Activated T-helper 2 cell treated with anti-CD3 and anti-CD28 coated beads, Interferon-gamma antibody, Interleukin-2, Interleukin-4, amounts not matched to agents 10 μg/mL and 5 μg/mL and 100 μg/mL, durations not matched to agents 14 hours and 24 hours and 36 hours (primary cell): ENCODE results near the gene ABCB4. TPM values are rescaled to one million over a fixed set of nuclear protein-coding genes. Genes with fewer than 3 reads are reported as not detected.
A peak's percentile ranks its signal among the peaks of the same experiment; 100 is the strongest.

Experiments
- DNase-seq: peaks from one replicate; pipeline ENCODE4 v3.0.0; 2021; ENCODE audit warnings: low spot score
- H3K27ac Mint-ChIP-seq: one replicate; pipeline ENCODE4 v1.8.0; 2021; ENCODE audit warnings: mixed read lengths
- H3K27me3 Mint-ChIP-seq: one replicate; pipeline ENCODE4 v1.8.0; 2021; ENCODE audit warnings: low read depth, mixed read lengths
- H3K36me3 Mint-ChIP-seq: one replicate; pipeline ENCODE4 v1.8.0; 2021; ENCODE audit warnings: low read depth, mixed read lengths
- H3K4me1 Mint-ChIP-seq: one replicate; pipeline ENCODE4 v1.8.0; 2021; ENCODE audit warnings: low read depth, mixed read lengths
- H3K4me3 Mint-ChIP-seq: one replicate; pipeline ENCODE4 v1.8.0; 2021; ENCODE audit warnings: low read depth, mild to moderate bottlenecking, moderate library complexity, mixed read lengths
- H3K9me3 Mint-ChIP-seq: one replicate; pipeline ENCODE4 v1.8.0; 2021; ENCODE audit warnings: mixed read lengths
- intact Hi-C: fragments of 100-400 bp; cut with micrococcal nuclease; formaldehyde crosslinking; loops from one replicate; pipeline ENCODE4 v1.15.1; 2023
- total RNA-seq: library from RNA; stranded (reverse); gene quantifications from 2 replicates; pipeline ENCODE4 v1.2.3, GENCODE V29; 2022

The ABCB4 gene
- total RNA-seq, 1 donor from 2014 or later = not detected

DNA sequence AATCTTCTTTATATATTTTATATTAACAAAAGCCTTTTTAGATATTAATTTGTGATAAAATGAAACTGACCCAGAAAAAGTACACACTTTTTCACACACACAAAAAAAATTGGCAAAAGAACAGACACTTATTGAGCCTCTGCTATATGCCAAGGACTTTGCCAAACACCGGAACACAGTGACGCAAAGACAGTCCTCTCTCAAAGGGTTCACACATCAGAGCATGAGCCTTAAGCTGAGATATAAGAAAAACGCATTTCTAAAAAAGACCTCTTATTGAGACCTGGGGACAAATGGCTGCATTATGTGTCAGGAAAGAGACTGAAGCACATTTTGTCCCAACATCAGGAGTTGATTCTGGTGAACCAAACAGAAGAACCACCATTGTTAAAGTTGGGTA lies 24.0 kb upstream of the ABCB4 start:
- H3K36me3 Mint-ChIP-seq = no peaks in the 10 kb centered on the region
- no peak overlapping the region for H3K4me3 Mint-ChIP-seq
- no peak overlapping the region for H3K27ac Mint-ChIP-seq
- no peak for DNase-seq
- H3K27me3 Mint-ChIP-seq = peaks cover 5% of the 10 kb centered on the region
- intact Hi-C loops = no loop called here
- H3K9me3 Mint-ChIP-seq = no peaks in the 10 kb centered on the region
- H3K4me1 Mint-ChIP-seq = no peaks in the 10 kb centered on the region

DNA sequence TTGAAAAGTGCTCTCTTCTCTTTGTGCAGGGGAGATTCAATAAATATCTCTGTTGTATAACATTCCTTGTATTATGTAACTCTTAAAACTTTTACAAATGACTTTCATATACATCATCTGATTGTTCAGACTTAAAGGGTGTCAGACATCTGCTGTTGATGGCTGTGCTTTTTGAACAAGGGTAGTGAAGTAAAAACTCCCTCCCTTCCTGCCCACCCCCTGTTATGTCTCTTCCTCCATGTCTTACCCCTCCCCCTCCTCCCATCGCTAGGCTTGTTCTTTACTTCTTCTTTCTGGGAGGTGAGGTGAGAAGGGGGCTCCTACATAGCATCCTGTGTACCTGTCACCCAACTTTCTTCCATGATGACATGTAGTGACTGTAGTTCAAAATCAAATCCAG lies 23.4 kb upstream of the ABCB4 start:
- H3K4me1 Mint-ChIP-seq = no peaks in the 10 kb centered on the region
- no peaks in the 10 kb centered on the region for H3K36me3 Mint-ChIP-seq
- intact Hi-C loops = no loop called here
- H3K27ac Mint-ChIP-seq = no peak overlapping the region
- no peak overlapping the region for H3K4me3 Mint-ChIP-seq
- H3K9me3 Mint-ChIP-seq = no peaks in the 10 kb centered on the region
- peaks cover 5% of the 10 kb centered on the region for H3K27me3 Mint-ChIP-seq
- DNase-seq = no peak

DNA sequence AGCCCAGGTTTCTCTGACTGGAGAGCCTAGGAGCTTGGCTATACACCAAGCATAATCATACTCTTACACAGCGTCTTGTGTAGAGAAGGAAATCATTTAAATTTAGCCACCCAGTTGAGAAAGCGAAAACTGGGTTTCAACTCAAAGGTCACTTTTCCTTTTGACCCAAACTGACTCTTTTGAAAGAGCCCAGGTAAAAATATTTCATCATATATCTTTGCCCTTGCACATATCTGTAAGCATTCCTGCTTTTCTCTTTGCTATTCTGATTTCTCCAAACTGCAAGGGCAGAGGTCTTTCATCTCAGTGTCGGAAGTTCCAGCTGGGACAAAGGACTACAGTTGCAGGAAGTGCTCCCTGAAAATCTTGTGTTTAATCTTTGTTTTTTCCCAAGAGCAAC lies 22.0 kb upstream of the ABCB4 start:
- Mint-ChIP-seq H3K4me3 (no peak overlapping the region), H3K4me1 (no peaks in the 10 kb centered on the region), H3K27me3 (peaks cover 5% of the 10 kb centered on the region), H3K9me3 (no peaks in the 10 kb centered on the region), H3K36me3 (no peaks in the 10 kb centered on the region), H3K27ac (no peak overlapping the region)
- DNase-seq = no peak
- intact Hi-C loops = no loop called here

DNA sequence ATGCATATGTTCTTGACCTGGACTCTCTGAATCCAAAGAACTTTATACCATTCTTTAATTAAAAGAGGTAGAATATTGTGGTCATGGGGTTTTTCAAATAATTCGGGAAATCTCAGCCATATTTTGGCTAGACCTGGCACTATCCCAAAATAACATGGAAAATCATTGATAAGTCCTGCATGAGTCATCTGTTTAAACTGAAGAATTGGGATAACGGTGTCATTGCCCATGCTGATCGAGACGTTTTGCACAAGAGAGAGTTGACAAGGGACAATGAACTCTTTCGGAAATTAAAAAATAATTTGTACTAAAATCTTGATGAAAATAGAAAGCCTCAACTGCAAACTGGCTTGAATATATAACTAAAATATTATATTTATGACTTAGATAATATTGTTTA lies 19.9 kb upstream of the ABCB4 start:
- Mint-ChIP-seq H3K4me3 (no peak overlapping the region), H3K4me1 (no peaks in the 10 kb centered on the region), H3K36me3 (no peaks in the 10 kb centered on the region), H3K27me3 (peaks cover 6% of the 10 kb centered on the region), H3K9me3 (no peaks in the 10 kb centered on the region), H3K27ac (no peak overlapping the region)
- no peak for DNase-seq
- intact Hi-C loops = no loop called here

DNA sequence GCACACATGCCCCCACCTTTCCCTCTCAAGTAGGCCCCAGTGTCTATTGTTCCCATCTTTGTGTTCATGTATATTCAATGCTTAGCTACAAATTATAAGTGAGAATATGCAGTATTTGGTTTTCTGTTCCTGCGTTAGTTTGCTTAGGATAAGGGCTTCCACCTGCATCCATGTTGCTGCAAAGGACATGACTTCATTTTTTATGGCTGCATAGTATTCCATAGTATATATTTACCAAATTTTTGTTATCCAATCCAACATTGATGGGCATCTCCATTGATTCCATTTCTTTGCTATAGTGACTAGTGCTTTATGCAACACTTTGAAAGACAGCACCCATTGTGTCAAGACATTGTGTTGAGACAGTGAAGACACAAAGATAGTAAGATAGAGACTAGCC lies 19.0 kb upstream of the ABCB4 start:
- Mint-ChIP-seq H3K27me3 (peaks cover 8% of the 10 kb centered on the region), H3K36me3 (no peaks in the 10 kb centered on the region), H3K4me1 (no peaks in the 10 kb centered on the region), H3K27ac (no peak overlapping the region), H3K4me3 (no peak overlapping the region), H3K9me3 (no peaks in the 10 kb centered on the region)
- DNase-seq = no peak
- intact Hi-C loops = no loop called here

DNA sequence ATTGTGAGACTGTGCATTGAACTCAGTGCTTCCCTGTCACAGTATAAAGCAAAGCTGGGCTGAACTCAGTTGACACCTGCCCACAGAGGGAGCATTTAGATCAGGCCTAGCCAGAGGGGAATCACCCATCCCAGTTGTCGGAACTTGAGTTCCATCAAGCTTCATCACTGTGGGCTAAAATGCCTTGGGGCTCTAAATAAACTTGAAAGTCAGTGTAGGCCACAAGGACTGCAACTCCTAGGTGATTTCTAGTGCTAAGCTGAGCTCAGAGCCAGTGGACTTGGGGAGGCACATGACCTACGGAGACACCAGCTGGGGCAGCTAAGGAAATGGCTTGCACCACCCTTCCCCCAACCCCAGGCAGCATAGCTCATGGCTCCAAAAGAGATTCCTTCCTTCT lies 7.7 kb upstream of the ABCB4 start:
- no peak for DNase-seq
- H3K27ac Mint-ChIP-seq = no peak overlapping the region
- H3K36me3 Mint-ChIP-seq = no peaks in the 10 kb centered on the region
- H3K27me3 Mint-ChIP-seq = peaks cover 8% of the 10 kb centered on the region
- no peaks in the 10 kb centered on the region for H3K4me1 Mint-ChIP-seq
- no peak overlapping the region for H3K4me3 Mint-ChIP-seq
- intact Hi-C loops = no loop called here
- no peaks in the 10 kb centered on the region for H3K9me3 Mint-ChIP-seq

DNA sequence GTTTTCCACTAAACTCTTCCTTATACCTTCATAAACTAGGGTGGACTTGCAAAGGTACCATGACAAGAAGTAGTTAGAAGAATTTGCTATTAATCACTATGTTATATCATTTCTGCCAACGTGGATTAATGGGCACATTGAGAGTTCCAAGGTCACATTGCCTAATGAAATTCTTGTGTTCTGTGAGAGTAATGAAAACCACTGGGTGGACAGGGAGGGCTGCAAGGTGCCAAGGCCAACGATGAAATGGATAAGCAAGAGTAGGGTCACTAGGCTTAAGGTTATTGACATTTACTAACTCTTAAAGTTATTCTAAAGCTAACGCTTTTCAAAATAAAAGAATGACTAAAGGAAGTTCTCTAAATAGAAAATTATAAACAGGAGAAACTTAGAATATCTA lies 6.6 kb upstream of the ABCB4 start:
- peaks cover 5% of the 10 kb centered on the region for H3K27me3 Mint-ChIP-seq
- DNase-seq = no peak
- H3K9me3 Mint-ChIP-seq = no peaks in the 10 kb centered on the region
- H3K36me3 Mint-ChIP-seq = no peaks in the 10 kb centered on the region
- H3K4me1 Mint-ChIP-seq = no peaks in the 10 kb centered on the region
- no peak overlapping the region for H3K4me3 Mint-ChIP-seq
- no peak overlapping the region for H3K27ac Mint-ChIP-seq
- intact Hi-C loops = no loop called here

DNA sequence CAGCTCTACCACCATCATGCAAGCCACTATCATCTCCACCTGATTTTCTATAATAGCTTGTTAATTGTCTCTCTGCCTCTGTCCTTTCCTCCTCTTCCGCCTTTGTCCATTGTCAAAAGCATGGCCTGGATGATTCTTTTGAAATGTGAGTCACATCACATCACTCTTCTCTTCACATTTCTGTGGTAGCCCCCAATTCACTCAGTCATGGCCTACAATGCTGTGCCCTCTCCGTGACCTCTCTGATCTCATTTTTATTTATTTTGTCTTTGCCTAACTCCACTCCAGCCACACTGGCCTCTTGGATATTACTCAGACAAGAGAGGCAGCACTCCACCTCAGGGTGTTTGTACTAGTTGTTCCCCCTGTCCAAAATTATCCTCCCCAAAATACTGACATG lies 4.9 kb upstream of the ABCB4 start:
- H3K4me3 Mint-ChIP-seq = no peak overlapping the region
- H3K36me3 Mint-ChIP-seq = no peaks in the 10 kb centered on the region
- peaks cover 15% of the 10 kb centered on the region for H3K27me3 Mint-ChIP-seq
- H3K4me1 Mint-ChIP-seq = no peaks in the 10 kb centered on the region
- H3K9me3 Mint-ChIP-seq = no peaks in the 10 kb centered on the region
- no peak for DNase-seq
- no peak overlapping the region for H3K27ac Mint-ChIP-seq
- intact Hi-C loops = no loop called here

DNA sequence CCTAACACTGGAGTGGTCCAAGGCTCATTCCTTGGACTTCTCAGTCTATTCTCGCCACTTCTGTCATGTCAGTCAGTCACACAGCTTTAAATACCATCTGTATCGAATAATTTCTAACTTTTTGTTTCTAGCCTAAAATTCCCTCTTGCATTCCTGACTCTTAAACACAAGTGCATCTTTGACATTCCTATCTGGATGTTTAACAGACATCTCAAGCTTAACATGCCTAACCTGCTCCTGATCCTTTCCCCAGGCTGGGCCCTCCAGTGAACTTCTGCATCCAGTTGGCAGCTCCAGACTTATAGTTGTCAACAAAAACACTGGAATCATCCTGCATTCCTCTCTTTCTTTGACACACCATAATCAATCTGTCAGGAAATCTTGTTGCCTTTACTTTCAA lies 4.5 kb upstream of the ABCB4 start:
- no peak overlapping the region for H3K27ac Mint-ChIP-seq
- H3K4me1 Mint-ChIP-seq = no peaks in the 10 kb centered on the region
- H3K36me3 Mint-ChIP-seq = no peaks in the 10 kb centered on the region
- peaks cover 18% of the 10 kb centered on the region for H3K27me3 Mint-ChIP-seq
- H3K4me3 Mint-ChIP-seq = no peak overlapping the region
- intact Hi-C loops = loop anchor here (10.0 kb wide), 1 partner anchor 145 kb away; the partner anchor contains the start of gene RUNDC3B
- H3K9me3 Mint-ChIP-seq = no peaks in the 10 kb centered on the region
- DNase-seq = no peak

DNA sequence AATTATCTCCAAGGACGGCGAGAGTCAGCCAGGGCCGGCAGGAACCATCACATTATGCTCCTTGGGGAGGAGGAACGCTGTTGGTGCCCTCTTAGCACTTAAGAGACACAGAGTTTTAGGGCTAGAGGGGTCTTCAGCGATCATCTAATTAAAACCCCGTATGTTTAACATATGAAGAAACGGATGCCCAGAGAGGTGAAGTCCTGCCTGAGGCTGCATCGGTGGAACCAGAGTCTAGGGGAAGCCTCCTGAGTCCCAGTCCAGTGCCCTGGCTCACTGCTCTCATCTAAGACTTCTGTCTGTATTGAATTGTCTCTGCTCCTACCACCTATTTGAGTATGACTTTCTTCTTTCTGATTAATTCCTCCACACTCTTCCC lies 688 bp upstream of the ABCB4 start:
- H3K27ac Mint-ChIP-seq = no peak overlapping the region
- H3K36me3 Mint-ChIP-seq = no peaks in the 10 kb centered on the region
- DNase-seq = no peak
- no peaks in the 10 kb centered on the region for H3K9me3 Mint-ChIP-seq
- H3K4me1 Mint-ChIP-seq = peaks cover 4% of the 10 kb centered on the region
- intact Hi-C loops = loop anchor here (10.0 kb wide), 1 partner anchor 149 kb away; the partner anchor contains the start of gene RUNDC3B
- H3K4me3 Mint-ChIP-seq = no peak overlapping the region
- peaks cover 42% of the 10 kb centered on the region for H3K27me3 Mint-ChIP-seq

DNA sequence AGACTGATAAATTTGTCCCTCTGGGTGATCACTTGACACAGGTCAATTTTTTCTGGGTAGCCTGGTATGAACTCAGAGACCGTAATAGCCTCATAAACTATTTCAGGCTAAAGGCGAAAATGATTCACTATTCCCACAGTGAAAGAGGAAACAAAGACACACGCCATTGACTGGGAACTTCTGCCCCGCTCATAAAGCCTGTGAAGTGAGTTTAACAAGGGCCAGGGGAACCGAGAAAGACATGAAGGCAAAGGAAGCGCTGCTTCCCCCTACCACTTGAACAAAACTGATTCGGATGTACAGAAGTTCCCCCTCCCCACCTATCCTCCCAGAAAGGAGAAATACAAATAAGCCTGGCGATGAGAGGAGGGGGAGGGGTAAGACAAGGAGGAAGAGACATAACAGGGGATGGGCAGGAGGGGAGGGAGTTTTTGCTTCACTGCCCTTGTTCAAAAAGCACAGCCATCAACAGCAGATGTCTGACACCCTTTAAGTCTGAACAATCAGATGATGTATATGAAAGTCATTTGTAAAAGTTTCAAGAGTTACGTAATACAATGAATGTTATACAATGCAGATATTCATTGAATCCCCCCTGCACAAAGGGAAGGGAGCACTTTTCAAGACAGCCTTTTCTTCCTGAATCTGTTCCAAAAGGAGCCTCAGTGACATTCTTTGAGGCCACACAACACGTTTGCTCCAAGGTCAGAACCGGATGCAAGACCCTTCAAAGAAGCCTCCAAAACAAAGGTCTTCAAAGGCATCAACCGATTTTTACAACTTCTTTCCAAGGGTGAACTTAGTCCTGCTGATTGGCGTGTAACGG lies 734 bp downstream of the ABCB4 start:
- Mint-ChIP-seq H3K9me3 (no peaks in the 10 kb centered on the region), H3K4me1 (peaks cover 4% of the 10 kb centered on the region), H3K4me3 (peak overlapping the region; percentile 7), H3K27ac (no peak overlapping the region), H3K36me3 (no peaks in the 10 kb centered on the region), H3K27me3 (peaks cover 42% of the 10 kb centered on the region)
- no peak for DNase-seq
- intact Hi-C loops = loop anchor here (10.0 kb wide), 1 partner anchor 150 kb away; the partner anchor contains the start of gene RUNDC3B

DNA sequence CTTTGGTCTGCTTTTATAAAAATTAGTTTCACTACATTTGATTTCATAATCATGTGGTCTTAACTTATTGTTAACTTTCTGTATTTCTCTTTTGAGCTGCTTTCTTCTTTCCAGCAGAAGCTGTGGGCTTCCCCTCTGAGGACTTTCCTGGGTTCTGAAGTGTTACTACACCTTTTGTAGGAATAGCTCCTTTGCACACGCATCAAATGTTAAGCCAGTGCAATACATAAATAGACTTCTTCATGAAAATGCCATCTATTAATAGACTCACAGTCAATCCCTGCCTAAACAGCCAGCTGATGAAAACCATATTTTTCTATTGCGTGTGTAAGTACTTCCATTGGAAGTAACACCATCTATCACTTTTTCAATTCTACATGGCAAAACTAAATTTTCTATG lies 1.5 kb downstream of the ABCB4 start:
- Mint-ChIP-seq H3K4me3 (no peak overlapping the region), H3K36me3 (no peaks in the 10 kb centered on the region), H3K27me3 (peaks cover 42% of the 10 kb centered on the region), H3K4me1 (peaks cover 4% of the 10 kb centered on the region), H3K9me3 (no peaks in the 10 kb centered on the region), H3K27ac (no peak overlapping the region)
- no peak for DNase-seq
- intact Hi-C loops = loop anchor here (10.0 kb wide), 1 partner anchor 151 kb away; the partner anchor contains the start of gene RUNDC3B

DNA sequence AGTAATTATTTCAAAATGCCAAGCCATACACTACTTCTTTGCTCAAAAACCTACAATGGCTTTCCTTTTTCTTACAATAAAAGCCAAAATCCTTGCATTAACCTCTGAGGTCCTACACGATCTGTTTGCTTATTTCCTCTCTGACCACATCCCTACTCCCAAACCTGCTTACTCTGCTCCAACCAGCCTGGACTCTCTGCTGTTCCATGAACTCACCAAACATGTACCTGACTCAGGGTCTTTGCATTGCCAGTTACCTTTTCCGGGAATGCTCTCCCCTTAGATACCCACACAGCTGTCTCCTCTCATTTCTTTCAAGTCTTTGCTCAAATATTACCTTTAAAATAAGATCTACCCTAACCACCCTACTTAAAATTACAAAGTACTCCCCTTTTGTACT lies 2.3 kb downstream of the ABCB4 start:
- H3K36me3 Mint-ChIP-seq = no peaks in the 10 kb centered on the region
- no peak for DNase-seq
- no peak overlapping the region for H3K27ac Mint-ChIP-seq
- intact Hi-C loops = loop anchor here (10.0 kb wide), 1 partner anchor 152 kb away; the partner anchor contains the start of gene RUNDC3B
- peaks cover 4% of the 10 kb centered on the region for H3K4me1 Mint-ChIP-seq
- H3K9me3 Mint-ChIP-seq = no peaks in the 10 kb centered on the region
- H3K27me3 Mint-ChIP-seq = peaks cover 42% of the 10 kb centered on the region
- H3K4me3 Mint-ChIP-seq = no peak overlapping the region
